DMS114 treated with DMSO at 0.1 percent for 48 hours (cell line): ENCODE measurements around the gene PEX5L.
"Not testable (repeated sequence)": the region's sequence is repeated elsewhere in the genome, so short reads cannot be mapped to it uniquely, and the experiment has no call there.

Experiments
- DNase-seq: peaks from one replicate; lab custom pipeline; 2025; ENCODE audit not compliant: unreplicated experiment; lab: John Stamatoyannopoulos, UW

PEX5L gene

GRCh38 chr3:180017846-180018245 lies 18.9 kb downstream of the PEX5L start:
- DNase-seq = no peak

DNA sequence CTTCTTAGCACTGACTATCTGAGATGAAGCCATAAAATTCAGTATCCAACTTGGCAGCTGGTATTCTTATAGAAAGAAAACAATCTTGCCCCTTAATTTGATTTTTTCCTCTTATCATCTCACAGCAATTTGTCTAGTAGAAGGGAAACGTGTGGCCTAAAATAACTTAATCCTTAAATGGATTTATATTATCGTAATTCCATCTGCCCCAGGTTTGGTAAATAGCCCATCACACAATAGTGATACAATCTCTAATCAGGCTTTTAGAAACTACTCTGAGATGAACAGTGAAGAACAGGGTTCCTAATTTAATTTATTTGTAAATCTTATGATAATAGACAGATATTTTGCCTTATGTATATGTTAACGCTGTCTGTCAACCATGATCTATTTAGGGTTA lies 24.8 kb downstream of the PEX5L start:
- DNase-seq = no peak

GRCh38 chr3:180008318-180008717 lies 28.4 kb downstream of the PEX5L start:
- DNase-seq = not testable (repeated sequence)

GRCh38 chr3:180004542-180004941 lies 32.2 kb downstream of the PEX5L start:
- DNase-seq = no peak

- no peak for DNase-seq
Measured at GRCh38 chr3:180002006-180002405, 34.7 kb downstream of the PEX5L start.

- DNase-seq = no peak
Measured at GRCh38 chr3:180000500-180000899, 36.2 kb downstream of the PEX5L start.

DNA sequence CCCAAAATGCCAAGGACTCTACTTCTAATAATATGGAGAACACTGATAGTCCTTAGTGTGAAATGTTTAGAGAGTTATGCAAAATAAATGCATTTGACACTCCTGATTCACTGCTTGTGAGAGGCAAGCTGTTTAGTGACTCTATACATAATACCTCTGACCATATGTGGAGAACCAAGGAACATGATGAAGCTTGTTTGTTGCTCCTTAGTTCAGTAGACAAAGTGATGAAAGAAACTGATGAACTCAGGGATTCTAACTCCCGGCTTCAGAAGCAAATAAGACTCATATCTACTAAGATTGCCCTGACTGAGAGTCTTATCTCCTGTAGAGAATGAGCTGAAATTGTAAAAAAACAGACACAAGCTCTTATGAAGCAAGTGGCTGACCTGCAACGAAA lies 41.3 kb downstream of the PEX5L start:
- no peak for DNase-seq

- DNase-seq = no peak
Measured at GRCh38 chr3:179991883-179992282, 44.9 kb downstream of the PEX5L start.

GRCh38 chr3:179991104-179991503 lies 45.6 kb downstream of the PEX5L start:
- no peak for DNase-seq

- DNase-seq = no peak
Measured at GRCh38 chr3:179981646-179982045, 55.1 kb downstream of the PEX5L start.

GRCh38 chr3:179977356-179977755 lies 59.4 kb downstream of the PEX5L start:
- DNase-seq = no peak

- DNase-seq = no peak
Measured at GRCh38 chr3:179973931-179974361, 62.8 kb downstream of the PEX5L start.

DNA sequence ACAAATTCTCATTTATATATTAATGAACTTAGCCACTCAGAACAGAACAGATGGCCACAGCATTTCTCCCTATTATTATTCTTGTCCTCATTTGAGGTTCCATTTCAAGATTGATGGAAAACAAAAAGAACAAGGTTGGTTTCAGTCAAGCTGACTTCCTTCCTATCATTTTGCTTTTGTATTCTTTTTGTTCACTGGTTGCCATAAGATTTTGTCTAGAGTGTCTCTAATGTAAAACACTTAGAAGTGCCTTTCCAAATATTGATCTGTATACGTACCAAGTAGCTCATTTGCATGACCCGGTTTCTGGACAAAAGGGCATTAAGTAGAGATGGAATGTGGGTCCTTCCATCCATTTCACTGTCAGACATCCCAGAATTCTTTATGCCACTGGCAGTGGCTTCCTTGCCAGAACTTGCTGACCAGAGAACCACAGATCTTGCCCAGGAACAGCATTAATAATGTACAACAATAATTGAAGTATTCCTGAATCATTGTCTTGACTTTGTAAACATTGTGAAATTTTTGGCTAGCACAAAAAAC lies 63.8 kb downstream of the PEX5L start:
- no peak for DNase-seq

DNA sequence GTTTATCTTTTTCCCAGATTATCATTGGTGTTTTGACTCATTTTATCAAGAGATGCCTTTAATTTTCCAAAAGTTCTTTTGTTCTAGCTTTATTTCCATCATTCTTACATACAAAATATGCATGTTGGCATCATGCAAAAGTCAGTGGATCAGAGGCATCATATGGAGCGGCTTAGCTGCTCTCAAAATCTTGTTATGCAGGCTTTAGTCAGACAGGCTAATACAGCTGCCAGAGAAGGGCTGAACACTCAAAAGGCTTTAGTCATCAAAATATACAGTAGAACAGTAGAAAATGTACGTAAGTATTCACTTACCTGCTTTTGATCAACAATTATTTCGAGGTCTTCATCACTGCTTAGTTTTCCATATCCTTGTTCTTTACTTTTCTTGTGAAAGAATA lies 65.5 kb downstream of the PEX5L start:
- DNase-seq = no peak

- no peak for DNase-seq
Measured at GRCh38 chr3:179970746-179971145, 66.0 kb downstream of the PEX5L start.

GRCh38 chr3:179969525-179969924 lies 67.2 kb downstream of the PEX5L start:
- no peak for DNase-seq

DNA sequence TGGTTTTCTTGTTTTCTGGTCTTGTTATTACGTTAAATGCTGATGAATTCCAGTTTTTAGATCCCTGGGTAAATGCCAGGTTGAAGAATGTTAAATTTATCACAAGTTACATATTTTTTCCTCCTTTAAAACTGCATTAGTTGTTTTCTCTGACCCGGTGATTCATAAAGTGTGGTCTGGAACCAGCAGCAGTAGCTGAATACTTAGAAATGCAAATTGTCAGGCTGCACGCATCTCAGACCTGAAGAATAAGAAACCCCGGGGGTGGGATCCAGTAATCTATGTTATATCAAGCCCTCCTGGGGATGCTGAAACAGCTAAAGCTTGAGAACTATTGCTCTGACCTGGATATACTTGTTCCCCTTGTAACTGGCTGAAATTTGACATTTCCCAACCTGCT lies 69.1 kb downstream of the PEX5L start:
- no peak for DNase-seq

GRCh38 chr3:179964890-179965289 lies 71.8 kb downstream of the PEX5L start:
- no peak for DNase-seq

DNA sequence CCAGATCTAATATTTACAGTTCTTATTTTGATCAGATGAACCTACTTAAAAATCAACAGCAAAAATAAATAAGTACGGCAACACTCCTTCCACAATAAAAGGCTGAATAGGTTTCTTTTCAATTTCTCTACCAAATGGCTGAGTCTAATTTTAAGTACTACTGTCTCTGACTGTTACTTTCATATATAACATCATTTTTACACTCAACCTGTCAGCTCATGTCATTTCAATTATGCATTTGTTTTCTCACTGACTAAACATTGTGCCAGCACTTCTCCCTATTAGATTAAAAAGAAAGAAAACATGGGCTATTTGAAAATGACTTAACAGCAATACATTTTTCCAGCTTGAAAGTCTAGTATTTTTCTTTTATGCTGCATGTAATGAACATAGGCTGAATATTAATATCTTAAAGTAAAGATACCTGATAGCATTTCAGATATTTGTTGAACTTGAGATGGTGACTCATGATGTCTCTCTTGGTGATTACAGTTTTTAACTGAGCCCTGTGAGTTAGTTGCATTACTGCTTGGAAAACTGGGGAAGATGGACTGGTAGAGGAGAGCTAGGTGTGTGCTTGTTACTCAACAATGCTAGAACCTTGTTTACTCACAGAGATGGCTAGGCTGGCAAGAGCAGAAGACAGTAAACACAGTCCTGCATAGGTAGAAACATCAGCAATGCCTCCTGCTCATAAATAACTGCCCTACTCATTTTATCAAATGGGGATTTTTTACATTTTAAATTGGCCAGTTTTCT lies 73.9 kb downstream of the PEX5L start:
- DNase-seq = no peak

GRCh38 chr3:179961703-179962078 lies 75.0 kb downstream of the PEX5L start:
- no peak for DNase-seq

- no peak for DNase-seq
Measured at GRCh38 chr3:179961071-179961702, 75.5 kb downstream of the PEX5L start.

DNA sequence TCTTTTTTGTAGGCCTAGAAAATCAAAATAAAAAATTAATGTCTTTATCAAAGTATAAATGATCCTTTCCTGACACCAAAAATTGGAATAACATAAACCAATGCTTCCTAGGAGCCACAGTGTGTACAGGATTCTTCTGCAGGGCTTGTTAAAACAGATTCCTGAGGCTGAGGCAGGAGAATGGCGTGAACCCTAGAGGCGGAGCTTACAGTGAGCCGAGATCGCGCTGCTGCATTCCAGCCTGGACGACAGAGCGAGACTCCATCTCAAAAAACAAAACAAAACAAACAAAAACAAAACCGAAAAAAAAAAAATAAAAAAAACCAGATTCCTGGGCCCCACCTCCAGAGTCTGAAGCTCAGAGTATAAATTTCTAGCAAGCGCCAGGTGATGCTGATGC lies 78.0 kb downstream of the PEX5L start:
- no peak for DNase-seq

GRCh38 chr3:179958143-179958542 lies 78.6 kb downstream of the PEX5L start:
- DNase-seq = no peak
